Fibroblast of skin of left quadriceps (primary cell): ENCODE measurements around the gene CRADD.
"Not testable (repeated sequence)": the region's sequence is repeated elsewhere in the genome, so short reads cannot be mapped to it uniquely, and the experiment has no call there.

ENCODE experiments used
- DNase-seq, 2 experiments: peaks; one replicate each; pipeline ENCODE4 v3.0.0-alpha.2; 2013; ENCODE audit warnings: low read depth in 2 of 2

Gene CRADD

GRCh38 chr12:93737457-93738198, 60.5 kb downstream of the CRADD start:
- DNase-seq: no peak

DNA sequence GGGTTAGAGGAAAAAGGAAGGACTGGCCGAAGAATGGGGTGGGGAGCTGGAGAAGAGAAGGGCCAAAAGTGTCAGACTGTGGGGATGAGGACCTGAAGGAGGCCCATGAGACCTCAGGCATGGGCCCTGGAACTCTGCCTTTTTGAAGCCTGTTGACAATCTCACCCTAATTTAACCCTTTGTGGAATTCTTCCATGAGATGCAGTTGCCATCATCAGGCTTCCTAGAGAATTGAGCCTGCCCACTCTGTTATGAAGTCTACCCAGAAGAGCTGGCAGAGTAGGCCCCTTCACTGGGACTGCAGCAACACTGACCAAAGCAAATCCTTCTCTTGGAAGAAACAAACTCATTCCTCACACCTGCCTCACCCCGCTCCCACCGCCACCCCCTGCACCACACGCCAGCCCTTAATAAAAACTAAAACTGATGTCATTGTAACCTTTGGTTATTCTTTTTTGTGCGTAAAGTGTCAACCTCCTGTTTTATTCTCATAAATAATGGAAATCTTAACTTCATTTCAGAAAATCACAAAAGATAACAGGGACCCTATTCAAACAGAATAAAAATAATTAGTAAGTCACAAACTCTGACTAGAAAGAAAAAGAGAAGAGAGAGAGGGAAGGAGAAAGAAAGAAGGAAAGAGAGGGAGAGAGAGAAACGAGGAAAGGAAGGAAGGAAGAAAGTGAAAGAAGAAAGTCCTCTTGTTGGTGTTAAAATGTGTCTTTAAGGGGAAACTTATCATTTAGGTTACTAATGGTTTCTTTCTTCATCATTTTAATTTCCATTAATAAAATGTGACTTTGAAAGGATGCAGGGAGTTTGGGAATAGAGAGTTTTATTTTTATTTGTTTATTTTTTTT, 61.3 kb downstream of the CRADD start:
- DNase-seq: no peak

- DNase-seq: no peak
Measured at GRCh38 chr12:93740751-93741150, 63.6 kb downstream of the CRADD start.

- no peak for DNase-seq
Measured at GRCh38 chr12:93741659-93742109, 64.5 kb downstream of the CRADD start.

- DNase-seq: peak; percentile 42 to 49
Measured at GRCh38 chr12:93742110-93742934, 65.1 kb downstream of the CRADD start.

DNA sequence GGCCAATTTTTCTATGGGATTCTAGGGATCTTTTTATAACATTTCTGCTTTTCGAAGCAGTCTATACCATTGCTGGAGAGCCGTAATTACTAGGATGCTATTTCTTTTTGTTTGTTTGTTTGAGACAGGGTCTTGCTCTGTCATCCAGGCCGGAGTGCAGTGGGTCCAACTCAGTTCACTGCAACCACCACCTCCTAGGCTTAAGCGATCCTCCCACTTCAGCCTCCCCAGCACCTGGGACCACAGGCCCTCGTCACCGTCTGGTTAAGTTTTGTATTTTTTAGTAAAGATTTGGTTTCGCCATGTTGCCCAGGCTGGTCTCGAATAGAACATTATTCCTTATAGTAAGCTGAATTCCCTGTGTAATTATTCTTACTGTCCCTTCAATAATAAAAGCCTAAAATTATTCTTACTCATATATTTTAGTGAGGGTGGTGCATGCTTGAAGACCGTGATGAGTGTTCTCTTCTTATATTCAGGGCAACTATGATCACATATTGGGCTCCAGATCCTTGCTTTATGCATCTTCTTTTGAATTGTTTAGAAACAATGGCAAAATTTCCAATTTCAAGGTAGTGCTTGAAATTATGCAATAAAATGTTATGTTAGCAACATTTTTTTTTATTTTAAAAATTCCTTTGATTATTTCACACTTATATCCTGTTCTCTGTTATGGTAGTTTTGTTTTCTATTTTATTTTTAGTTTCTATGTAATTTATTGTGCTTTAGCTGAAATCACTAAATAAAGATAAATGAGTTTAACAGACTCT, 66.2 kb downstream of the CRADD start:
- no peak for DNase-seq

DNA sequence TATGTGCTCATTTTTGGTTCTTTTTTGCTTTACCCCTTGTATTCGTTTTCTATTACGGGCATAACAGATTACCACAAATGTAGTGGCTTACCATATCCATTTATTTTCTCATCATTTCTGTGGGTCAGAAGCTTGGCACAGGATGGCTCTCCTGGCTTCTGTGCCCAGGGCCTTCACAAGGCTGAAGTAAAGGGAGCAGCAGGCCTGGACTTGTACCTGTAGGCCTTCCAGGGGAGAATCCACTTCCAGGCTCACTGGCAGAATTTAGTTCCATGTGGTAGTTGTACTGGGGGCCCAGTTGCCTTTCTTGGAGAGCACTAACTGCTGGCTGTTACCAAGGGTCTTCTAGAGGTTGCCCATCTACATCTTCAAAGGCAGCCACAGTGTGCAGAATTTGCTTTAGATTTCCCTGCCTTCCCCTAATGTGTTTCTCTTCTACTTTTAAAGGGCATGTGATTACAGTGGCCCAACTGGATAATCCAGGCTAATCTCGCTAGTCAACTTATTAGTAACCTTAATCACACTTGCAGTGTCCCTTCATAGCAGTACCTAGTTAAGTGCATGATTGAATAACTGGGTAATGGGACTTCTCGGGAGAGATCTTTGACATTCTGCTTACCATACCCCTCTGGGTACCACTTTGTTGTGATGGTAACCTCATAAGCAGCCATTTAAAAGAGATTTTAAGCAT, 67.0 kb downstream of the CRADD start:
- DNase-seq: no peak

- DNase-seq: no peak
Measured at GRCh38 chr12:93745286-93745685, 68.1 kb downstream of the CRADD start.

DNA sequence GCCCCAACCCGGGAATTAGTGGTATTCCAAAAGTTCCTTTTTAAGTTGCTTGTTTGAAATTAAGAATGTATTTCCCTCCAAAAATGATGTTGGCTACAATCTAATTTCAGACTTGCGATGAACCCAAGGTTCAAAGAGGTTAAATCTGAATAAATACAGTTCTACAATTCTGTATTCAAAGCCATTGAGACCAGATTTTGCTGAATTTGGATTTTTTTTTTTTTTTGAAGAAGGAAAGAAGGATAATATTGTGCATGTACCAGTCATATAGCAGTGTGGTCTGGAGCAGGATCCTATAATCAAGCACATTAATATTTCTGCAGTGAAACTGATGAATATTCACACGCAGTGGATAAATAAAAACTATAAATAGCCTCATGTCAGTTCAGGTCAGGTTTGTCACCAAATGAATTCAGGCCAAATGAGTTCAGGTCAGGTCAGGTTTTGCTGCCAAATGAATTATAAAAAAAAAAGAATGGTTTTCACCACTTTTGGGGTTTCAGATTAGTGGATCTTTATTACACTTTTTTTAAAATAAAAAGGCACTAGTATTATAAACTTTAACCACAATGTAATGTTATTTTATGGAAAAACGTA, 69.5 kb downstream of the CRADD start:
- DNase-seq: no peak

DNA sequence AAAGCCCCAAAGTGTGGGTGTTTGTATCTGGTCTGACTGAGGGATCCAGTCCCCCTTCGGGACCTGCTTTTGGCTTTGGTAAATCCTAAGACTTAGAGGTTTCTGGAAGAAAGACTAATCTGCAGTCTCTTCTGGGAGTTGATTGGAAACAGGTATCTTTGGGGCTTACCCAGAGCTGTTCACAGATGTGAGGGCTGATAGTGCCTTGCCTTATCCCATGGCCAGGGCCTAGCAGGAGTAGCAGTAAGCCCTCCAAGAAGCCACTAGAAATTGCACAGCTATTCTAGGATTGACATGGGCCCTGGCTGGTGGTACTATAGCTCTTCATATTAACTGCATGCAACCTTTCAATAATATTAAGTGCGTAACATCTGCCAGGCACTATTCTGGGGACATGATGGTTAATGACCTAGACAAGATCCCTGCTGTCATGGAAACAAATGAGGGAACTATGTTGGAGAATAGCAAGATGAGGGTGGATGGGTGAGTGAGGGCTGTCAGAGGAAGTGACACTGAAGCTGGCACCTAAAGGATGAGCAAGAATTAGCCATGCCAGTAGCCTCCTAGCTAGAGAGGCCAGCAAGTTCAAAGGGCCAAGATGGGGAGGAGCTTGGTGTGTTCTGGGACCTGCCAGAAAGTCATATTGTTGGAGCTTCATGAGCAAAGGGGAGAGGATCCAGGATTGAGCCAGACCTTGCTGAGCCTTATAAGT, 71.7 kb downstream of the CRADD start:
- DNase-seq: no peak

DNA sequence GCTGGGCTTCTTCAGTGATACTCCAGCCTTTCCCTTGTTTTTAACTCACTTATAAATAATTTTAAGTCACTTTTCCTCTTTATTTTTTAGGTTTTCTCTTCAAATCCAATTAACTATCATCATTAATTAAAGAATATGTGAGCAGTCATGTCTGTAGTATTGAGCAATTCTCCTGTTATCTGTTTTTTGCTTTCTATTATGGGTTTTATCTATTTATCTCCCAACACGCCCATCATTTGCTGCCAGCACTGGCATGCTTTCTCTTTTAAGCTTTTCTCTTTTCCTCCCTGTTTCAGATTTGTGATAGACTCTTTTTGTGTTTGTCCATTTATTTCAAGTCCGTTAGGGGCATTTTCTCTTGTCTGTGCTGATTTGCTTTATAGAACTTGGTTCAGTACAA, 72.3 kb downstream of the CRADD start:
- no peak for DNase-seq

DNA sequence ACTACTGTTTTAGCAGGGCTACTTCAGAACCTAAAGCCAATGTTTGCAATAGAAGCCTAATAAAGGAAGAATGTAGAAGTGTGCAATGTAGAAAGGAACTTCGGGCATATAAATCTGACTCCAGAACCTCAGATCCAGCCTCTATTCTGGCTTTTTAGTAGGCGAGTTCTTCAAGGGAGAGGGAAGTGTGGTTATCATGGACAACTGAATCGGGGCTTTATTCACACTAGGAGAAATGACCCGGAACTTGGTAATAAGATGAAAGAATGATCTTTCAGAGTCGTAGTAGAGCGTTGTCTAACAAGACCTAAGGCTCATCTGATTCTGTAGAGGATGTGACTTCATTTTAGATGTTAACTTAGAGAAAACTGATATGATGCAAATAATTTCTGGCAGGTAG, 72.9 kb downstream of the CRADD start:
- no peak for DNase-seq

DNA sequence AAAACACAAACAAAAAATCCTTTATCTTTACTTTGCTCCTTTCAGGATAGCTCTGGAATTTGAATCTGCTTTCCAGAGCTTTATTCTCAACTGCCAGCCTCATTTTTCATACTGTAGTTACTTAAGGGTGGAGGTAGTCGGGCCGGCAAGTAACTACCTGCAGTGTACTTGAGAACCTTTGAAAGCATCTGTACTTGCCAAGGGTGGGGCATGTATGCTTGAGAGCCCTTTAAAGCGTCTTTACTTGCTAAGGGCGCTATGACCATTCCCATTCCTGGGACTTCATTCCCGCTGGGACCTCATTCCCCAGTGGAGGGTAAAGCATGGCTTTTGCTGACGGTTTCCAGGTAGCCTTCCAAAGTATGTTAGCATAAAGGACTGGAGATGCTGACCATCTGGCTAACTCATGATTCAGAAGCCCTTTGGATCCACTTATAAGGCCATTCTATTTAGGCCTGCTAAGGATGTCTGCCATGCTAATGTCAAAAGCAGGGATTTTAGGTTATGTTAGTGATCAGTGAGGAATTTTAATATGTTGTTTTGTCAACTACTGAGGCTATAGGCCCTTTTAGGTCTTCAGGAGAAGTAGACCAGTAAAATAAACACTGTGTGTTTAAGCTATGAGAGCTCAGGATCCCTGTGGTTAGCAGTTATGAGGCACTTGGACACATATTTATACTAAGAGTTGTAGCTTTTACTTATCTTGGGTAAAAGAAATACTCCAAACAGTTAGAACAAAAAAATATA, 74.9 kb downstream of the CRADD start:
- peak in 1 of 2 experiments; percentile 30 for DNase-seq

GRCh38 chr12:93753285-93753684, 76.1 kb downstream of the CRADD start:
- DNase-seq: no peak

- DNase-seq: no peak
Measured at GRCh38 chr12:93753838-93754429, 76.8 kb downstream of the CRADD start.

DNA sequence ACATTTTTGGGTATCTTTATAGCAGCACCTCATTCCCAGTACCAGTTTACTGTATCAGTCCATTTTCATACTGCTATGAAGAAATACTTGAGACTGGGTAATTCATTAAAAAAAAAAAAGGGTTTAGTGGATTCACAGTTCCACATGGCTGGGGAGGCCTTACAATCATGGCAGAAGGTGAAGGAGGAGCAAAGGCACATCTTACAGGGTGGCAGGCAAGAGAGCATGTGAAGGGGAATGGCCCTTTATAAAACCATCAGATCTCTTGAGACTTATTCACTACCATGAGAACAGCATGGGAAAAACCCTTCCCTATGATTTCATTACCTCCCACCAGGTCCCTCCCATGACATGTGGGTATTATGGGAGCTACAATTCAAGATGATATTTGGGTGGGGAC, 77.7 kb downstream of the CRADD start:
- not testable (repeated sequence) for DNase-seq

- no peak for DNase-seq
Measured at GRCh38 chr12:93756288-93756687, 79.1 kb downstream of the CRADD start.
